ENCODE results near the gene GTPBP1. TPM values are rescaled to one million over a fixed set of nuclear protein-coding genes. Genes with fewer than 3 reads are reported as not detected.

Gene GTPBP1
- total RNA-seq, 2 experiments from 2014 or later: 111 to 114 TPM

GRCh38 chr22:38775656-38776055, 69.9 kb downstream of the GTPBP1 start:
- DNase-seq: no peak
- ChIA-PET CTCF (interaction anchor here (1.4 kb wide), 1 partner anchor 10 kb away, joined by 4 read pairs; no protein-coding TSS in a partner anchor), POLR2A (no interaction called here)
- Mint-ChIP-seq H3K27ac (no peak overlapping the region), H3K4me1 (peaks cover 6% of the 10 kb centered on the region), H3K36me3 (ENCODE audit: low read depth) (no peaks in the 10 kb centered on the region), H3K27me3 (no peaks in the 10 kb centered on the region), H3K9me3 (no peaks in the 10 kb centered on the region), H3K4me3 (no peak overlapping the region)

DNA sequence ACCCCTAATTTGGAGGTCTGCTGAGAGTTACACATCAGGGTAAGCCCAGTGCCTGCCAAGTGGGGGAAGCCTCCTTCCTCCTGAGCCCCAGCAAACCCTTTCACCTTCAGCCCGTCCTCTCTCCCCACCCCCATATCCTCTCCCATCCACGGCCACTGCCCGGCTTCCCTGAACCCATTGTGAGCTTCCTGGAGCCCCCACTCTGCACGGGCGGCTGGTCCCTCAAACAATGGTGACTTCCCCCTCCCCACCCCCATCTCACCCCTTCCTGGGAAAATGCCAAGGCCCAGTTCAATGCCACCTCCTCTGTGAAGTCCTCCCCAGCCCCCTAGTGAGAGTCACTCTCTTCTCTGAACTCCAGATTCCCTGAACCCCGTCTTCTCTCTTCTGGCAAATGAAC, 70.3 kb downstream of the GTPBP1 start:
- Mint-ChIP-seq H3K27ac (no peak overlapping the region), H3K9me3 (no peaks in the 10 kb centered on the region), H3K4me1 (peaks cover 6% of the 10 kb centered on the region), H3K27me3 (no peaks in the 10 kb centered on the region), H3K36me3 (ENCODE audit: low read depth) (no peaks in the 10 kb centered on the region), H3K4me3 (no peak overlapping the region)
- no peak for DNase-seq
- POLR2A ChIA-PET: no interaction called here
- CTCF ChIA-PET: interaction anchor here (1.4 kb wide), 1 partner anchor 10 kb away, joined by 4 read pairs; no protein-coding TSS in a partner anchor

GRCh38 chr22:38777087-38777671, 71.4 kb downstream of the GTPBP1 start:
- Mint-ChIP-seq H3K27me3 (no peaks in the 10 kb centered on the region), H3K27ac (no peak overlapping the region), H3K9me3 (no peaks in the 10 kb centered on the region), H3K4me1 (peaks cover 7% of the 10 kb centered on the region), H3K36me3 (ENCODE audit: low read depth) (no peaks in the 10 kb centered on the region), H3K4me3 (no peak overlapping the region)
- no peak for DNase-seq
- ChIA-PET POLR2A (no interaction called here), CTCF (no interaction called here)

- Mint-ChIP-seq H3K4me3 (no peak overlapping the region), H3K27ac (no peak overlapping the region), H3K36me3 (ENCODE audit: low read depth) (no peaks in the 10 kb centered on the region), H3K9me3 (no peaks in the 10 kb centered on the region), H3K27me3 (no peaks in the 10 kb centered on the region), H3K4me1 (peaks cover 10% of the 10 kb centered on the region)
- no peak for DNase-seq
- ChIA-PET POLR2A (no interaction called here), CTCF (interaction anchor here (1.9 kb wide), 1 partner anchor 12 kb away, joined by 7 read pairs; no protein-coding TSS in a partner anchor)
Observed at GRCh38 chr22:38781033-38781432, 75.3 kb downstream of the GTPBP1 start.

DNA sequence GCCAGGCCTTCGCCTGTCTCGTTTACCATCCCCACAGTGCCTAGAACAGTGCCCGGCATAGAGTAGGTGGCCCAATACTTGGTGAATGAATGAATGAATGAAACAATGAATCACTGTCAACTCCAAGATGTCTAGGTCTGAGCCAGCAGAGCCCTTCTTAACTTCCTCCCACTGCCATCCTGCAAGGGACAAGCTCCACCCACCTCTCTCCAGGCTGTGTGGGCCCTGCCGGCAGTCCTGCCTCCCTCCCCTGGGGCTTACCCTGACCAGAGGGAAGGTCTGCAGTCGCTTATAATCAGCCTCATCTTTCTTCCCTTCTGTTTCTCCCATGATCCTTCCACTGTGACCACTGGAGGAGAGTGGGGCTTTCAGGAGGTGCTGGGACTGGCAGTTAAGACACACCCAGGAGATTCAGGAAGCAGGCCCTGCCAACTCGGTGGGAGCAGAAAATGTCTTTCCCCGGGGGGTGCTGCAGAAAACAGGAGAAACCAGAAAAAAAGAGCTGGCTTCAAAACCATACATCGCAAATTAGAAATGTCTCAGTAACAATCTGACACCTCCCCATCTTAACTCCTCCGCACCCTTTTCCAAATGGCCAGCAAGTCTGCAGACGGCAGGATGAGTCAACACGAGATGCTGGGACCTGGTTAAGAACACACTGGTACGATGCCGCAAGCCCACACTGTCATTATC, 76.8 kb downstream of the GTPBP1 start:
- no peak for DNase-seq
- no peaks in the 10 kb centered on the region for H3K36me3 Mint-ChIP-seq (ENCODE audit: low read depth)
- ChIA-PET CTCF (interaction anchor here (1.4 to 1.9 kb wide), 3 partner anchors 13 to 17 kb away, joined by 3 to 7 read pairs (median 4); no protein-coding TSS in a partner anchor), POLR2A (no interaction called here)
- H3K4me1 Mint-ChIP-seq: peaks cover 10% of the 10 kb centered on the region
- H3K27ac Mint-ChIP-seq: no peak overlapping the region
- no peaks in the 10 kb centered on the region for H3K27me3 Mint-ChIP-seq
- H3K4me3 Mint-ChIP-seq: no peak overlapping the region
- no peaks in the 10 kb centered on the region for H3K9me3 Mint-ChIP-seq

Other genes with a start within 250 kb of the GTPBP1 start
- under 1 TPM; 0.75 to 0.88 TPM for gene KDELR3, start 237.8 kb upstream of the GTPBP1 start, total RNA-seq
- 100 to 1,000 TPM; 511 to 521 TPM for gene DDX17, start 199.6 kb upstream of the GTPBP1 start, total RNA-seq
- 10 to 100 TPM; 12.5 to 12.6 TPM for gene DMC1, start 135.8 kb upstream of the GTPBP1 start, total RNA-seq
- under 1 TPM; 0.10 to 0.45 TPM for gene FAM227A, start 49.6 kb upstream of the GTPBP1 start, total RNA-seq
- 10 to 100 TPM in 1 of 2 experiments, 1 to 10 TPM in 1; 9.5 to 11.0 TPM for gene CBY1, start 49.3 kb upstream of the GTPBP1 start, total RNA-seq
- gene TOMM22, start 24.0 kb upstream of the GTPBP1 start, total RNA-seq: 10 to 100 TPM; 60.4 to 63.0 TPM
- 100 to 1,000 TPM; 109 to 111 TPM for gene JOSD1, start 5.0 kb upstream of the GTPBP1 start, total RNA-seq
- gene SUN2, start 50.1 kb downstream of the GTPBP1 start, total RNA-seq: 100 to 1,000 TPM; 498 to 500 TPM
- 1 to 10 TPM; 8.0 to 8.4 TPM for gene DNAL4, start 88.2 kb downstream of the GTPBP1 start, total RNA-seq
- gene NPTXR, start 138.1 kb downstream of the GTPBP1 start, total RNA-seq: 1 to 10 TPM in 1 of 2 experiments, under 1 TPM in 1; 0.91 to 1.3 TPM
- 10 to 100 TPM; 76.5 TPM for gene CBX6, start 166.3 kb downstream of the GTPBP1 start, total RNA-seq

Data from activated CD4-positive, alpha-beta memory T cell treated with anti-CD3 and anti-CD28 coated beads, Interleukin-2, amount 10 ng/mL, durations not matched to agents 7 days and 5 days (primary cell).